Right kidney (tissue), 1 donor: ENCODE results near the gene PDF.

Experiments used
- DNase-seq: peaks from one replicate; pipeline ENCODE4 v3.0.0-alpha.2; 2016

Gene PDF

GRCh38 chr16:69283851-69284250, 46.5 kb downstream of the PDF start:
- no peak for DNase-seq

DNA sequence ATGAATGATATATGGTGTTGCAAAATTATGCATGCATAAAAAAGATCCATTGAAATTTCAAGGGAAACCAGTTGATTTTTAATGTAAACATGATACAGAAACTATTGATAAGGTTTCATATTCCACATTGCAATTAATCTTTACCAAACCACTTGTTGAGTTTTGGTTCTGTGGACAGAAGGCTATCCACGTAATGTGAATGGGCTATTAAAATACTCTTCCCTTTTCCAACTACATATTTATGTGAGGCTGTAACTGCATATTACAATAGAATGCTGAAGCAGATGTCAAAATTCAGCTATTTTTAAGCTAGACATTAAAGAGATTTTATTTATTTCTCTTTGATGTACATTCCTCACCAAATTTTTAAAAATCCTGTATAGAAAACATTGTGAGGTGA, 53.0 kb downstream of the PDF start:
- DNase-seq = no peak
